Measurements from ENCODE around the gene MUC2.

DNA sequence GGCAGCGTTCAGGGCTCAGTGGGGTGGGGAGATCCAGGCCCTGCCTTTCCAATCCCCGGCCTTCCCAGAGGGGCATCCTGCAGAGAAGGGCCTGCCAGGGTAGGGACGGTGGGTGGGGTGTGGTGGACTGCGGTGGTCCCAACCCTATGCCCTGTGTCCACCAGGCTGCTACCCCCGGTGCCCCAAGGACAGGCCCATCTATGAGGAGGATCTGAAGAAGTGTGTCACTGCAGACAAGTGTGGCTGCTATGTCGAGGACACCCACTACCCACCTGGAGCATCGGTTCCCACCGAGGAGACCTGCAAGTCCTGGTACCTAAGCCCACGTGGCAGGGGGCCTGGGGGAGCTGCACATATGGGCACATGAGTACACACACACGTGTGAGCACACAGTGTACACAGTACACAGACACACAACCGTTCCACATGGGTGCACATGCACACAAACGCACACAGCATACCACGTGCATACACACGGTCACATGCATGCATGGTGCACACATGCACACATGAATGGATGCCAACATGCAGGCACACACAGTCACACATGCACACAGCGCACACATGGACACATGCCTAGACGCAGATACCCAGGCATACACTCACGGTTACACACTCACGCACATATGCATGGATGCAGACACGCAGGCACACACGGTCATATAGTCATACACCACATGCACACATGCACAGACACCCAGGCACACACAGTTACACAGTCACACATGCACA lies 16.1 kb downstream of the MUC2 start:
- TF ChIP-seq, protein P1, sequence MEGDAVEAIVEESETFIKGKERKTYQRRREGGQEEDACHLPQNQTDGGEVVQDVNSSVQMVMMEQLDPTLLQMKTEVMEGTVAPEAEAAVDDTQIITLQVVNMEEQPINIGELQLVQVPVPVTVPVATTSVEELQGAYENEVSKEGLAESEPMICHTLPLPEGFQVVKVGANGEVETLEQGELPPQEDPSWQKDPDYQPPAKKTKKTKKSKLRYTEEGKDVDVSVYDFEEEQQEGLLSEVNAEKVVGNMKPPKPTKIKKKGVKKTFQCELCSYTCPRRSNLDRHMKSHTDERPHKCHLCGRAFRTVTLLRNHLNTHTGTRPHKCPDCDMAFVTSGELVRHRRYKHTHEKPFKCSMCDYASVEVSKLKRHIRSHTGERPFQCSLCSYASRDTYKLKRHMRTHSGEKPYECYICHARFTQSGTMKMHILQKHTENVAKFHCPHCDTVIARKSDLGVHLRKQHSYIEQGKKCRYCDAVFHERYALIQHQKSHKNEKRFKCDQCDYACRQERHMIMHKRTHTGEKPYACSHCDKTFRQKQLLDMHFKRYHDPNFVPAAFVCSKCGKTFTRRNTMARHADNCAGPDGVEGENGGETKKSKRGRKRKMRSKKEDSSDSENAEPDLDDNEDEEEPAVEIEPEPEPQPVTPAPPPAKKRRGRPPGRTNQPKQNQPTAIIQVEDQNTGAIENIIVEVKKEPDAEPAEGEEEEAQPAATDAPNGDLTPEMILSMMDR (IDR thresholded peaks at IDR 0.05): no peak
- TF ChIP-seq POLR2A (IDR thresholded peaks at IDR 0.05): no peak
